Cardiac muscle cell (in vitro differentiated cells and primary cell): ENCODE data around the gene INPP5E. TPM values are rescaled to one million over a fixed set of nuclear protein-coding genes. Genes with fewer than 3 reads are reported as not detected.

Experiments
- DNase-seq, 2 donors: peaks; one replicate each; pipeline versions ENCODE4 v3.0.0 to v3.0.0-alpha.2; 2010 to 2017; ENCODE audit warnings: low read depth in 1 of 2, low spot score in 1 of 2
- H3K27ac ChIP-seq: fragments of 200-600 bp; sonication (generic); 2 replicates; pipeline ENCODE4 v1.5.1; 2016
- H3K27me3 ChIP-seq: fragments of 200-600 bp; sonication (generic); 2 replicates; pipeline ENCODE4 v1.6.0; 2016; ENCODE audit warnings: control low read depth
- H3K36me3 ChIP-seq: fragments of 200-600 bp; sonication (generic); 2 replicates; pipeline ENCODE4 v1.5.1; 2016; ENCODE audit warnings: control low read depth
- H3K4me1 ChIP-seq: fragments of 200-600 bp; sonication (generic); 2 replicates; pipeline ENCODE4 v1.8.1; 2017; ENCODE audit warnings: low read depth, mild to moderate bottlenecking, mixed run types
- H3K4me3 ChIP-seq: fragments of 200-600 bp; sonication (generic); 2 replicates; pipeline ENCODE4 v1.5.1; 2016; ENCODE audit warnings: mild to moderate bottlenecking
- H3K9me3 ChIP-seq: fragments of 200-600 bp; sonication (generic); 2 replicates; pipeline ENCODE4 v1.5.1; 2017; ENCODE audit warnings: low read depth, mild to moderate bottlenecking, control low read depth
- polyA plus RNA-seq: library from polyadenylated mRNA; unstranded; fragments of >200 nt; fragmentation: Nextera tagmentation; extraction: Ambion mirVana; gene quantifications from 2 replicates; pipeline ENCODE4 v1.2.1, GENCODE V29; 2016
- total RNA-seq: library from RNA; depleted of rRNA; stranded (reverse); fragments of >200 nt; gene quantifications from 2 replicates; pipeline ENCODE4 v1.2.3, GENCODE V29; 2016
- TF ChIP-seq, protein P1 (sequence below): IDR thresholded peaks from 2 replicates; pipeline ENCODE4 v1.5.1; 2012; ENCODE audit warnings: low read depth, mild to moderate bottlenecking, low read length

INPP5E gene
- total and polyA plus RNA-seq, 2 experiments from 2014 or later = 14.9 to 26.8 TPM

DNA sequence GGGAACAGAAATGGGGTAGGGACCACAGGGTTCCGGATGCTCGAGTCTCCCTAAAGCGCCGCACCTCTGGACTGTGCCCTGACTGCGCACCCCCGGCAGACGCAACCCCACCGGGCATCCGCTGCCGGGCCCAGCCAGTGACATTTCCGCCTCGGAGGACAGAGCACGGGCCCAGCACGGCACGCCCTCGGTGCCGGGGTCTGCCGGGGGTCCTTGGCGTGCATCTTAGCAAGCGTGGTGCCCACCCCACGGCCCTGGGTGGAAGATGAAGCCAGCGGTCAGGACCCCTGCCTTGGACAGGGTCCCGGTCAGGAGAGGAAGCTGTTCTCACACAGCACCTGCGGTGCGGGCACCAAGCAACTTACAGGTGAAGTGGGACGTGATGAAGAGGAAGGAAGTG is 7.1 kb downstream of the INPP5E start:
- H3K27ac ChIP-seq = no peak overlapping the region
- TF ChIP-seq, protein P1, sequence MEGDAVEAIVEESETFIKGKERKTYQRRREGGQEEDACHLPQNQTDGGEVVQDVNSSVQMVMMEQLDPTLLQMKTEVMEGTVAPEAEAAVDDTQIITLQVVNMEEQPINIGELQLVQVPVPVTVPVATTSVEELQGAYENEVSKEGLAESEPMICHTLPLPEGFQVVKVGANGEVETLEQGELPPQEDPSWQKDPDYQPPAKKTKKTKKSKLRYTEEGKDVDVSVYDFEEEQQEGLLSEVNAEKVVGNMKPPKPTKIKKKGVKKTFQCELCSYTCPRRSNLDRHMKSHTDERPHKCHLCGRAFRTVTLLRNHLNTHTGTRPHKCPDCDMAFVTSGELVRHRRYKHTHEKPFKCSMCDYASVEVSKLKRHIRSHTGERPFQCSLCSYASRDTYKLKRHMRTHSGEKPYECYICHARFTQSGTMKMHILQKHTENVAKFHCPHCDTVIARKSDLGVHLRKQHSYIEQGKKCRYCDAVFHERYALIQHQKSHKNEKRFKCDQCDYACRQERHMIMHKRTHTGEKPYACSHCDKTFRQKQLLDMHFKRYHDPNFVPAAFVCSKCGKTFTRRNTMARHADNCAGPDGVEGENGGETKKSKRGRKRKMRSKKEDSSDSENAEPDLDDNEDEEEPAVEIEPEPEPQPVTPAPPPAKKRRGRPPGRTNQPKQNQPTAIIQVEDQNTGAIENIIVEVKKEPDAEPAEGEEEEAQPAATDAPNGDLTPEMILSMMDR = no peak
- H3K36me3 ChIP-seq = peaks cover 11% of the 10 kb centered on the region

DNA sequence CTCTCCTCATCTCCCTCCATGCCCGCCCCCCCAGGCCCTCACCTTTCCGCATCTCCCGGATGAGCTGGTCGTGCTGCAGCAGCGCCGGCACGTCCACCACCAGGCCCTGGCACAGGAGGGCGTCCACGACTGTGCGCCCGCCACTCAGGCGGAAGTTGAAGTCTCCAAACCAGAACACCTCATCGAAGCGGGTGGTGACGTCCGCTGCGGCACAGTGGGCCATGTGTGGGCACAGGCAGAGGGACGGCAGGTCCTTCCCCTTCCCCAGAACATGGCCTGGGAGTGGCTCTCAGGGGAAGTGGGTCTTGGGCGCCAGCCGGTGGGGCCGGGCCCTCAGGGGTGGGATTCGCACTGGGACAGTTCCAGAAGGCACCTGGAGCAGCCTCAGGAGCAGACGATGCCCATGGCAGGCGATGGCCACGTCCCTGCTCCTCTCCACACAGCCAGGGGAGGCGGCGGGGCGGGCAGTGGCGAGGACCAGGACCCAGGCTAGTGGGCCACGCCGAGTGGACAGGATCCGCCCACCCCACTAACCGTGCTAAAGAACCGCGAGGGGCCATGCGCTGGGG is 7.8 kb downstream of the INPP5E start:
- DNase-seq = no peak
- Histone ChIP-seq H3K27me3 (no peaks in the 10 kb centered on the region), H3K27ac (no peak overlapping the region), H3K4me1 (no peaks in the 10 kb centered on the region), H3K9me3 (no peaks in the 10 kb centered on the region), H3K4me3 (no peak overlapping the region), H3K36me3 (peaks cover 11% of the 10 kb centered on the region)
- TF ChIP-seq, protein P1 = no peak

More for the DNA sequence above, 7.1 kb downstream of the INPP5E start:
- H3K4me1 ChIP-seq = peaks cover 2% of the 10 kb centered on the region
- no peak for DNase-seq
- no peaks in the 10 kb centered on the region for H3K9me3 ChIP-seq
- no peaks in the 10 kb centered on the region for H3K27me3 ChIP-seq
- no peak overlapping the region for H3K4me3 ChIP-seq

GRCh38 chr9:136430588-136431234 is 8.9 kb downstream of the INPP5E start:
- no peak overlapping the region for H3K27ac ChIP-seq
- H3K27me3 ChIP-seq = no peaks in the 10 kb centered on the region
- no peaks in the 10 kb centered on the region for H3K9me3 ChIP-seq
- H3K4me1 ChIP-seq = no peaks in the 10 kb centered on the region
- TF ChIP-seq, protein P1 = no peak
- no peak overlapping the region for H3K4me3 ChIP-seq
- no peak for DNase-seq
- H3K36me3 ChIP-seq = peaks cover 11% of the 10 kb centered on the region

DNA sequence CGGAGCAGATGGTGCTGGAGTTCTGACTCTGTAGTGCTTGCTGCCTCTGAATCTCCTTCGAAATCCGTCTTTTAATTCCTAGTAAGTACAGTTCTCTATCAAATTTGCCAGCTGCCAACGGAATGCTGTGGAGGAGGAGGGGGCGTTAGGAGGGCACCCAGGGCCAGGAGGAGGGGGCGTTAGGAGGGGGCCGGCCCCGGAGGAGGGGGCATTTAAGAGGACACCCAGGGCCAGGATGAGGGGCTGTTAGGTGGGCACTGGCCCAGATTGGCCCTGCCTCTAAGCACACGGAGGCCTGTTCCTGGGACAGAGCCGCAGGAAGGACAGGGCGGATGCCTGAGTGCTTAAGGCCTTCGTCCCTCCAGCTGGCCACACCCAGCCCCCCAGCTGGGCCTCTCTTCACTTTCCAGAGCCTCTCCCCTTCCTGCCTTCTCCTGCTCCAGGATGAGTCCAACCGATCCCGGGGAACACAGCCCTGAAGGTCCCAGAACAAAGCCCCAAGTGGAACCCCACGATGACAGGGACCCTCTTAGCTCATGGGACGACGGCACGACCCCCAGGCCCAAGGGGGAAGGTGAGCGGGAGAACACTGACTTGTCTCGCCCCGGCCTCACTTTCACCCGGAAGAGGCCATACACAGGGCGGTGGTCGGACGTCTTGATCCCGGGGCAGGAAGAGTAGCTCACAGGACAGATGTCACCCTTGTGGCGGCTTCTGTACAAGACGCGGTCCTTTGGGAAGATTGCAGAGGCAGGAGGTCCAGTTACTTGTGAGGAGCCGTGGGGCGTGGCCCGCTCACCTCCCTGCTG is 9.8 kb downstream of the INPP5E start:
- TF ChIP-seq, protein P1 = no peak
- H3K36me3 ChIP-seq = peaks cover 11% of the 10 kb centered on the region
- DNase-seq = no peak

DNA sequence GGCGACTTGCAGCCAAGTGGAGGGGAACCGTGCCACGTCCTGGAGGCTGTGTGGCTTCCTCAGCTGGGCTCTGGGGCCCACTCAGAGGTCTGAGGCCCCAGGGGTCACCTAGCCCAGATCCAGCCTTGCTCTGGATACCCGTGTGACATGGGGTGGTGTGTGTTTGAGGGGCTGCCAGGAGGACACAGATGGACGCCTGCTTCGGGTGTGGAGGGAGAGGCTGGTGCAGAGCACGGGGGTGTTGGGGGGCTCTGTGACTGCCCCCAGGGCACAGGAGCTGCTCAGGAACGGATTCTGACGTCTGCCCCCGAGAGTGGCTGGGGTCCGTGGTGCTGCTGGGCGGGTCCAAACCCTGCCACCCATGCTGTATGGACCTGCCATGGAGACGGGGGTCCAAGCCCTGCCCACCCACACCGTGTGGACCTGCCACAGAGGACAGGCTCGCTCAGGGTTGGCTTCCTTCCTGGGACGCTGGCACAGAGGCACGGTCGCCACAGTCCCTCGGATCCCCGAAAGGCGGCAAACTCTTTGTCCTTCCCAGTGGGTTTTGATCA is 10.5 kb downstream of the INPP5E start:
- no peaks in the 10 kb centered on the region for H3K9me3 ChIP-seq
- no peak for DNase-seq
- no peaks in the 10 kb centered on the region for H3K27me3 ChIP-seq
- no peak overlapping the region for H3K4me3 ChIP-seq
- TF ChIP-seq, protein P1 = no peak
- H3K27ac ChIP-seq = no peak overlapping the region
- no peaks in the 10 kb centered on the region for H3K4me1 ChIP-seq
- H3K36me3 ChIP-seq = peaks cover 11% of the 10 kb centered on the region

More for the DNA sequence above, 9.8 kb downstream of the INPP5E start:
- Histone ChIP-seq H3K4me3 (no peak overlapping the region), H3K4me1 (no peaks in the 10 kb centered on the region), H3K9me3 (no peaks in the 10 kb centered on the region), H3K27me3 (no peaks in the 10 kb centered on the region), H3K27ac (no peak overlapping the region)
